IMR-90 (cell line): ENCODE data around the gene MTNR1B. TPM values are rescaled to one million over a fixed set of nuclear protein-coding genes. Genes with fewer than 3 reads are reported as not detected.

ENCODE experiments used
- ATAC-seq: fragments of 200-7000 bp; cut with Tn5 transposase; 2 replicates; pipeline ENCODE4 v1.9.1; 2020; ENCODE audit warnings: low read depth, mild to moderate bottlenecking, moderate library complexity
- BruUV-seq: library from RNA; stranded (reverse); fragments of 400-500 nt; replicated peaks from 2 replicates; lab custom pipeline; 2021; lab: Mats Ljungman, UMichigan
- CTCF ChIA-PET: fragments of 300-600 bp; formaldehyde crosslinking; extraction: SDS; loops from one replicate; lab custom pipeline; 2021; ENCODE audit warnings: antibody characterized with exemption; lab: Yijun Ruan, JAX
- POLR2A ChIA-PET: fragments of 300-600 bp; sonication (Branson Sonifier 250); formaldehyde crosslinking; loops from one replicate; lab custom pipeline; 2022; ENCODE audit warnings: antibody characterized with exemption; ENCODE audit not compliant: unreplicated experiment; lab: Charles Lee
- DNase-seq: peaks from one replicate; pipeline ENCODE4 v3.0.0; 2013
- H2AFZ ChIP-seq: replicated peaks from 2 replicates; pipeline ENCODE3; 2013; ENCODE audit warnings: low read length, mild to moderate bottlenecking; ENCODE audit not compliant: poor library complexity
- H2AK5ac ChIP-seq: 2 replicates; pipeline ENCODE4 v1.6.1; 2013; ENCODE audit warnings: low read depth, low read length, inconsistent platforms
- H2AK9ac ChIP-seq: replicated peaks from 2 replicates; pipeline ENCODE3; 2013; ENCODE audit warnings: mild to moderate bottlenecking, low read depth, low read length, moderate library complexity; ENCODE audit not compliant: poor library complexity
- H2BK120ac ChIP-seq: 2 replicates; pipeline ENCODE4 v1.6.1; 2013; ENCODE audit warnings: low read depth, low read length, inconsistent platforms
- H2BK15ac ChIP-seq: 3 replicates; pipeline ENCODE4 v1.6.1; 2013; ENCODE audit warnings: low read depth, low read length, inconsistent platforms
- H2BK20ac ChIP-seq: 2 replicates; pipeline ENCODE4 v1.6.1; 2013; ENCODE audit warnings: low read depth, mild to moderate bottlenecking, inconsistent platforms, low read length, moderate library complexity
- H2BK5ac ChIP-seq: 2 replicates; pipeline ENCODE4 v1.6.1; 2013; ENCODE audit warnings: mild to moderate bottlenecking, low read depth, low read length, inconsistent platforms; ENCODE audit not compliant: poor library complexity, severe bottlenecking
- H3K14ac ChIP-seq: replicated peaks from 2 replicates; pipeline ENCODE4 v1.6.1; 2013; ENCODE audit warnings: low read depth, low read length, inconsistent platforms
- H3K18ac ChIP-seq: 2 replicates; pipeline ENCODE4 v1.6.1; 2013; ENCODE audit warnings: low read depth, low read length, control low read depth
- H3K23ac ChIP-seq: 2 replicates; pipeline ENCODE4 v1.6.1; 2013; ENCODE audit warnings: low read depth, low read length, inconsistent platforms
- H3K27ac ChIP-seq: 2 replicates; pipeline ENCODE4 v1.5.1; 2013; ENCODE audit warnings: mild to moderate bottlenecking, control low read depth, low read length; ENCODE audit not compliant: insufficient read depth
- H3K27me3 ChIP-seq: 2 replicates; pipeline ENCODE4 v1.6.1; 2013; ENCODE audit warnings: low read length; ENCODE audit not compliant: control insufficient read depth, insufficient read depth
- H3K36me3 ChIP-seq: 2 replicates; pipeline ENCODE4 v1.6.1; 2013; ENCODE audit warnings: low read length, mixed read lengths; ENCODE audit not compliant: control insufficient read depth, insufficient read depth
- H3K4ac ChIP-seq: 2 replicates; pipeline ENCODE4 v1.6.1; 2013; ENCODE audit warnings: low read depth, low read length, inconsistent platforms
- H3K4me1 ChIP-seq: 2 replicates; pipeline ENCODE4 v1.6.1; 2013; ENCODE audit warnings: low read length, mixed read lengths; ENCODE audit not compliant: control insufficient read depth, insufficient read depth
- H3K4me2 ChIP-seq: 2 replicates; pipeline ENCODE4 v1.6.1; 2013; ENCODE audit warnings: low read depth, mild to moderate bottlenecking, control low read depth, low read length, moderate library complexity
- H3K4me3 ChIP-seq: 2 replicates; pipeline ENCODE4 v1.5.1; 2013; ENCODE audit warnings: low read depth, mild to moderate bottlenecking, control low read depth, low read length, moderate library complexity; ENCODE audit not compliant: insufficient read depth
- H3K56ac ChIP-seq: 2 replicates; pipeline ENCODE4 v1.6.1; 2013; ENCODE audit warnings: low read length, inconsistent platforms; ENCODE audit not compliant: insufficient read depth; ENCODE audit errors: extremely low read depth
- H3K79me1 ChIP-seq, 2 experiments: 2 replicates each; pipeline ENCODE4 v1.6.1; 2013; ENCODE audit warnings: low read length in 2 of 2, inconsistent platforms in 1 of 2, low read depth in 1 of 2
- H3K9ac ChIP-seq: 2 replicates; pipeline ENCODE4 v1.6.1; 2013; ENCODE audit warnings: low read depth, low read length, control low read depth
- H3K9me1 ChIP-seq: 2 replicates; pipeline ENCODE4 v1.6.1; 2013; ENCODE audit warnings: low read length, inconsistent platforms; ENCODE audit not compliant: insufficient read depth
- H3K9me3 ChIP-seq: 2 replicates; pipeline ENCODE4 v1.6.1; 2013; ENCODE audit warnings: low read length; ENCODE audit not compliant: control insufficient read depth, insufficient read depth
- H4K20me1 ChIP-seq: 2 replicates; pipeline ENCODE4 v1.6.1; 2013; ENCODE audit warnings: low read length, inconsistent platforms; ENCODE audit not compliant: insufficient read depth
- H4K5ac ChIP-seq: 2 replicates; pipeline ENCODE4 v1.6.1; 2013; ENCODE audit warnings: mild to moderate bottlenecking, low read depth, low read length, control low read depth
- H4K8ac ChIP-seq, 2 experiments: 2 replicates each; pipeline ENCODE4 v1.6.1; 2013; ENCODE audit warnings: low read depth in 2 of 2, low read length in 2 of 2, control low read depth in 1 of 2, inconsistent platforms in 1 of 2
- H4K91ac ChIP-seq: 2 replicates; pipeline ENCODE4 v1.6.1; 2013; ENCODE audit warnings: low read depth, low read length, inconsistent platforms; ENCODE audit not compliant: insufficient read depth
- MXI1 ChIP-seq: IDR thresholded peaks from 2 replicates; pipeline ENCODE4 v1.6.1; 2012; ENCODE audit warnings: low read depth, mild to moderate bottlenecking, low read length, moderate library complexity, borderline replicate concordance
- RFX5 ChIP-seq: IDR thresholded peaks from 2 replicates; pipeline ENCODE4 v1.8.0; 2012; ENCODE audit warnings: low read depth, mild to moderate bottlenecking, low read length, moderate library complexity
- dilution Hi-C: fragments of 300-500 bp; cut with HindIII; formaldehyde crosslinking; loops from one replicate; pipeline ENCODE4 v1.14.3; 2018; ENCODE audit warnings: low sequenced_read_pairs; ENCODE audit not compliant: unreplicated experiment
- in situ Hi-C: fragments of 300-500 bp; cut with MboI; formaldehyde crosslinking; loops from 3 replicates; pipeline ENCODE4 v1.14.3; 2019; ENCODE audit warnings: low sequenced_read_pairs, inconsistent platforms, mixed read lengths
- intact Hi-C: fragments of 100-400 bp; cut with micrococcal nuclease; formaldehyde crosslinking; loops from 2 replicates; pipeline ENCODE4 v1.10.0; 2022
- polyA plus RNA-seq, 3 experiments: library from polyadenylated mRNA; depleted of rRNA; stranded (reverse); fragments of >200 nt; gene quantifications; 2 replicates each; pipeline ENCODE4 v1.2.3, GENCODE V29; 2012; ENCODE audit warnings: low replicate concordance in 1 of 3
- total RNA-seq: library from RNA; depleted of rRNA; stranded (reverse); fragments of >200 nt; gene quantifications from 2 replicates; pipeline ENCODE4 v1.2.3, GENCODE V29; 2012
- TF ChIP-seq, protein P1 (sequence below): fragments of 150-350 bp; IDR thresholded peaks from 2 replicates; pipeline ENCODE4 v1.6.1; 2016; ENCODE audit warnings: low read depth, mild to moderate bottlenecking, low read length, moderate library complexity, borderline replicate concordance

MTNR1B gene
- total and polyA plus RNA-seq, 2 of the 4 experiments (the other 2 are of a cell fraction), result under 0.01 to 0.07 TPM

DNA sequence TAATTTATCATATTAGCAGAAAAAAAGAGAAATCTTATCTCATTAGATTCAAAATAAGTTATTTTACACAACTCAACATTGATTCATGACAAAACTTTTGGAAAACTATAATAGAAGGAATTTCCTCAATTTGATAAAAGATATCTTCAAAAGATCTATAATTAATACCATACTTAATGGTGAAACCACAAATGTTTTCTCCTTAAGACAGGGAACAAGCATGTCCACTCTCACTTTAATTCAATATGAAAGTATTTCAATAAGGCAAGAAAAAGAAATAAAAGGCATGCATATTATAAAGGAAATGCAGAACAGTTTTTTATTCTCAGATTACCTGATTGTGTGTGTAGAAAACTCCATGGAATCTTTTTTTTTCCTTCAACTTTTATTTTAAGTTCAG is 23.6 kb downstream of the MTNR1B start:
- Histone ChIP-seq H2AK5ac (no peak overlapping the region), H2AFZ (no peak overlapping the region), H3K23ac (no peak overlapping the region), H3K4me1 (no peaks in the 10 kb centered on the region), H3K14ac (no peak overlapping the region), H4K5ac (no peak overlapping the region), H3K79me1 (no peaks in the 10 kb centered on the region), H4K20me1 (no peaks in the 10 kb centered on the region), H2BK120ac (no peak overlapping the region), H3K9me3 (peaks cover 6% of the 10 kb centered on the region), H3K56ac (no peak overlapping the region), H3K4me3 (no peak overlapping the region), H2BK5ac (no peak overlapping the region), H3K9me1 (no peaks in the 10 kb centered on the region), H2AK9ac (no peak overlapping the region), H3K18ac (no peak overlapping the region), H3K9ac (no peak overlapping the region), H4K8ac (no peak overlapping the region), H3K27me3 (no peaks in the 10 kb centered on the region), H3K27ac (no peak overlapping the region), H3K4me2 (no peak overlapping the region), H2BK20ac (no peak overlapping the region), H4K91ac (no peak overlapping the region), H2BK15ac (no peak overlapping the region), H3K4ac (no peak overlapping the region), H3K36me3 (no peaks in the 10 kb centered on the region)
- in situ Hi-C loops, result no loop called here
- DNase-seq (no peak), ATAC-seq (no peak)
- ChIA-PET POLR2A (no interaction called here), CTCF (no interaction called here)
- no TSS peak for BruUV-seq
- no peak for TF ChIP-seq RFX5
- TF ChIP-seq MXI1, result no peak
- TF ChIP-seq, protein P1, sequence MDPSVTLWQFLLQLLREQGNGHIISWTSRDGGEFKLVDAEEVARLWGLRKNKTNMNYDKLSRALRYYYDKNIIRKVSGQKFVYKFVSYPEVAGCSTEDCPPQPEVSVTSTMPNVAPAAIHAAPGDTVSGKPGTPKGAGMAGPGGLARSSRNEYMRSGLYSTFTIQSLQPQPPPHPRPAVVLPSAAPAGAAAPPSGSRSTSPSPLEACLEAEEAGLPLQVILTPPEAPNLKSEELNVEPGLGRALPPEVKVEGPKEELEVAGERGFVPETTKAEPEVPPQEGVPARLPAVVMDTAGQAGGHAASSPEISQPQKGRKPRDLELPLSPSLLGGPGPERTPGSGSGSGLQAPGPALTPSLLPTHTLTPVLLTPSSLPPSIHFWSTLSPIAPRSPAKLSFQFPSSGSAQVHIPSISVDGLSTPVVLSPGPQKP, result no peak
- intact Hi-C loops, result no loop called here
- dilution Hi-C loops, result no loop called here
